ENCODE measurements around the gene C10orf95. TPM values are rescaled to one million over a fixed set of nuclear protein-coding genes. Genes with fewer than 3 reads are reported as not detected.

C10orf95 gene
- total and polyA plus RNA-seq, 2 donors (not counting 3 experiments of a cell fraction or from before 2014, with no cell fraction given): 0.08 TPM; not detected in 1

DNA sequence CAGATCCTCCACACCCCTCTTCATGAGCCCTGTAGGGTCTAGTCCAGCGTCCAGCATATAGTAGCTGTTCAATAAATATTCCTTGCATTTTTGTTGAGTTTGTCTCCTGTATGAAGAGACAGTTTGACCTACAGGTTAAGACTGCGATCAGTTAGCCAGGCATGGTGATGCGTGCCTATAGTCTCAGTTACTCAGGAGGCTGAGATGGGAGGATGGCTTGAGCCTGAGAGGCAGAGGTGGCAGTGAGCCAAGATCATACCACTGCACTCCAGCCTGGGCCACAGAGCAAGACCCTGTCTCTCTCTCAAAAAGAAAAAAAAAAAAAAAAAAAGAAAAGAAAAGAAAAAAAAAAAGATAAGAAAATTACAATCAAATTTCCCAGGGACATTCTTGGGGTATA is 13.8 kb downstream of the C10orf95 start:
- TF ChIP-seq JUN (IDR thresholded peaks at IDR 0.05; ENCODE audit: borderline replicate concordance, insufficient read depth, insufficient read length, low read depth) (no peak), MYC (IDR thresholded peaks at IDR 0.05; ENCODE audit: low read depth, low read length) (no peak), EZH2 (IDR thresholded peaks at IDR 0.05; ENCODE audit: borderline replicate concordance, low read depth, low read length, severe bottlenecking) (no peak), POLR2AphosphoS5 (IDR thresholded peaks at IDR 0.05; ENCODE audit: insufficient read depth, low read depth, low read length) (no peak), POLR2A (IDR thresholded peaks at IDR 0.05; ENCODE audit: low read depth, low read length) (no peak)
- TF ChIP-seq, protein P1, sequence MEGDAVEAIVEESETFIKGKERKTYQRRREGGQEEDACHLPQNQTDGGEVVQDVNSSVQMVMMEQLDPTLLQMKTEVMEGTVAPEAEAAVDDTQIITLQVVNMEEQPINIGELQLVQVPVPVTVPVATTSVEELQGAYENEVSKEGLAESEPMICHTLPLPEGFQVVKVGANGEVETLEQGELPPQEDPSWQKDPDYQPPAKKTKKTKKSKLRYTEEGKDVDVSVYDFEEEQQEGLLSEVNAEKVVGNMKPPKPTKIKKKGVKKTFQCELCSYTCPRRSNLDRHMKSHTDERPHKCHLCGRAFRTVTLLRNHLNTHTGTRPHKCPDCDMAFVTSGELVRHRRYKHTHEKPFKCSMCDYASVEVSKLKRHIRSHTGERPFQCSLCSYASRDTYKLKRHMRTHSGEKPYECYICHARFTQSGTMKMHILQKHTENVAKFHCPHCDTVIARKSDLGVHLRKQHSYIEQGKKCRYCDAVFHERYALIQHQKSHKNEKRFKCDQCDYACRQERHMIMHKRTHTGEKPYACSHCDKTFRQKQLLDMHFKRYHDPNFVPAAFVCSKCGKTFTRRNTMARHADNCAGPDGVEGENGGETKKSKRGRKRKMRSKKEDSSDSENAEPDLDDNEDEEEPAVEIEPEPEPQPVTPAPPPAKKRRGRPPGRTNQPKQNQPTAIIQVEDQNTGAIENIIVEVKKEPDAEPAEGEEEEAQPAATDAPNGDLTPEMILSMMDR (IDR thresholded peaks at IDR 0.05; ENCODE audit: extremely low read depth in 1 of 2, insufficient read depth in 1 of 2, low read depth in 1 of 2, low read length in 2 of 2): no peak
- ChIA-PET CTCF (no interaction called here), POLR2A (no interaction called here)
- Histone ChIP-seq H3K4me3 (replicated peaks in 1 of 3; ENCODE audit: insufficient read depth in 1 of 3, low read depth in 1 of 3, low read length in 3 of 3) (no peak overlapping the region), H3K27me3 (ENCODE audit: control insufficient read depth in 2 of 2, insufficient read depth in 2 of 2, low read length in 2 of 2) (peaks cover 13 to 24% of the 10 kb centered on the region in 2 experiments), H3K79me2 (ENCODE audit: control insufficient read depth, insufficient read depth, low read length) (no peaks in the 10 kb centered on the region), H2AFZ (ENCODE audit: low read depth, low read length) (no peak overlapping the region), H3K9me1 (replicated peaks; ENCODE audit: control insufficient read depth, extremely low read depth, insufficient read depth, low read length) (no peaks in the 10 kb centered on the region), H3K4me1 (ENCODE audit: control insufficient read depth, extremely low read depth, insufficient read depth, low read length) (no peaks in the 10 kb centered on the region), H3K36me3 (ENCODE audit: control insufficient read depth in 2 of 2, extremely low read depth in 1 of 2, insufficient read depth in 2 of 2, low read length in 2 of 2) (no peaks in the 10 kb centered on the region), H3K9ac (replicated peaks; ENCODE audit: extremely low read depth, insufficient read depth, low read length) (no peak overlapping the region), H3K9me3 (replicated peaks; ENCODE audit: control insufficient read depth, insufficient read depth, low read length) (no peaks in the 10 kb centered on the region), H3K27ac (ENCODE audit: insufficient read depth, low read depth, low read length) (no peak overlapping the region), H4K20me1 (replicated peaks; ENCODE audit: control insufficient read depth, extremely low read depth, insufficient read depth, low read length) (no peaks in the 10 kb centered on the region), H3K4me2 (ENCODE audit: insufficient read depth, low read length) (no peak overlapping the region)
- DNase-seq (ENCODE audit: low read depth, low spot score) (no peak), FAIRE-seq (no peak)
- dilution Hi-C loops (cut with MboI; ENCODE audit: extremely low pct_ligation_motif_present, low sequenced_read_pairs) (no loop called here), intact Hi-C loops (cut with micrococcal nuclease) (no loop called here)
- no TSS peak for BruUV-seq (replicated peaks)

DNA sequence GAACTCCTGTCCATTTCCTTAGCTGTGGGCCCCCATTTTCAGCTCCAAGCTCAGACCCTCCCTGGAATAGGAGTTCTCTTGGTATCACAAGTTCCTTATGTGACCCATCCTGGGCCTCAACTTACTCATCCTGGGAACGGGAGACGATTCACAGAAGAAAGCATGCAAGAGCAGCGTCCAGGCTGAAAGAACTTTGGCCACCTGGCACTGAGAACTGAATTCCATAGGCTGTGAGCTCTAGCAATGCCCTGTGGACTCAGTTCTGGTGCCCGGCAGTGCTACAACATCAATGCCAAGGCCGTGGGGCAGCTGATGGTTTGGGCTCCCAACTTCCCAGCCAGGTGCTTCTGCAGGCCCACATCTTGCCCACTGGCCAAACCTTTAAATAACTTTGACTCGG is 15.0 kb downstream of the C10orf95 start:
- Histone ChIP-seq H3K79me2 (ENCODE audit: control insufficient read depth, insufficient read depth, low read length) (peaks cover 9% of the 10 kb centered on the region), H3K36me3 (ENCODE audit: control insufficient read depth in 2 of 2, extremely low read depth in 1 of 2, insufficient read depth in 2 of 2, low read length in 2 of 2) (no peaks in the 10 kb centered on the region), H2AFZ (ENCODE audit: low read depth, low read length) (no peak overlapping the region), H4K20me1 (replicated peaks; ENCODE audit: control insufficient read depth, extremely low read depth, insufficient read depth, low read length) (no peaks in the 10 kb centered on the region), H3K27ac (ENCODE audit: insufficient read depth, low read depth, low read length) (no peak overlapping the region), H3K27me3 (ENCODE audit: control insufficient read depth in 2 of 2, insufficient read depth in 2 of 2, low read length in 2 of 2) (peaks cover 11 to 22% of the 10 kb centered on the region in 2 experiments), H3K9me3 (replicated peaks; ENCODE audit: control insufficient read depth, insufficient read depth, low read length) (no peaks in the 10 kb centered on the region), H3K9me1 (replicated peaks; ENCODE audit: control insufficient read depth, extremely low read depth, insufficient read depth, low read length) (no peaks in the 10 kb centered on the region), H3K4me3 (replicated peaks in 1 of 3; ENCODE audit: insufficient read depth in 1 of 3, low read depth in 1 of 3, low read length in 3 of 3) (no peak overlapping the region), H3K4me1 (ENCODE audit: control insufficient read depth, extremely low read depth, insufficient read depth, low read length) (peaks cover 7% of the 10 kb centered on the region), H3K9ac (replicated peaks; ENCODE audit: extremely low read depth, insufficient read depth, low read length) (no peak overlapping the region), H3K4me2 (ENCODE audit: insufficient read depth, low read length) (no peak overlapping the region)
- ChIA-PET CTCF (interaction anchor here (0.7 to 1.0 kb wide), 3 partner anchors 147 to 207 kb away, joined by 3 read pairs; no protein-coding TSS in a partner anchor), POLR2A (no interaction called here)
- DNase-seq (ENCODE audit: low read depth, low spot score) (no peak), FAIRE-seq (no peak)
- dilution Hi-C loops (cut with MboI; ENCODE audit: extremely low pct_ligation_motif_present, low sequenced_read_pairs): no loop called here
- intact Hi-C loops (cut with micrococcal nuclease): no loop called here
- no TSS peak for BruUV-seq (replicated peaks)
- TF ChIP-seq MYC (IDR thresholded peaks at IDR 0.05; ENCODE audit: low read depth, low read length) (no peak), JUN (IDR thresholded peaks at IDR 0.05; ENCODE audit: borderline replicate concordance, insufficient read depth, insufficient read length, low read depth) (no peak), GATA2 (IDR thresholded peaks at IDR 0.05; ENCODE audit: insufficient read depth, insufficient read length, low read depth, low read length) (no peak), POLR2AphosphoS5 (IDR thresholded peaks at IDR 0.05; ENCODE audit: insufficient read depth, low read depth, low read length) (no peak)
- TF ChIP-seq, protein P2, sequence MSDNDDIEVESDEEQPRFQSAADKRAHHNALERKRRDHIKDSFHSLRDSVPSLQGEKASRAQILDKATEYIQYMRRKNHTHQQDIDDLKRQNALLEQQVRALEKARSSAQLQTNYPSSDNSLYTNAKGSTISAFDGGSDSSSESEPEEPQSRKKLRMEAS (IDR thresholded peaks at IDR 0.05; ENCODE audit: insufficient read depth, insufficient read length): no peak
